Panc1 (cell line): ENCODE measurements around the gene GH2. TPM values are rescaled to one million over a fixed set of nuclear protein-coding genes. Genes with fewer than 3 reads are reported as not detected.

ENCODE experiments used
- ATAC-seq: fragments of 200-7000 bp; cut with Tn5 transposase; 2 replicates; pipeline ENCODE4 v1.9.1; 2020; ENCODE audit warnings: mild to moderate bottlenecking, moderate library complexity
- BruUV-seq: library from RNA; stranded (reverse); fragments of 400-500 nt; replicated peaks from 2 replicates; lab custom pipeline; 2021; lab: Mats Ljungman, UMichigan
- CTCF ChIA-PET: fragments of 300-600 bp; sonication (Branson Sonifier 250); formaldehyde crosslinking; loops from one replicate; lab custom pipeline; 2022; ENCODE audit warnings: antibody characterized with exemption; lab: Charles Lee
- POLR2A ChIA-PET: fragments of 300-600 bp; sonication (Branson Sonifier 250); formaldehyde crosslinking; loops from one replicate; lab custom pipeline; 2022; ENCODE audit warnings: antibody characterized with exemption; lab: Charles Lee
- DNase-seq: peaks from one replicate; pipeline ENCODE4 v3.0.0-alpha.2; 2010; ENCODE audit warnings: low read depth, low spot score
- H3K27ac ChIP-seq: 2 replicates; pipeline ENCODE4 v1.5.1; 2011; ENCODE audit warnings: mild to moderate bottlenecking, low read length, inconsistent platforms
- H3K27me3 ChIP-seq: fragments of 200-500 bp; sonication (Bioruptor generic); 2 replicates; pipeline ENCODE4 v1.6.0; 2014; ENCODE audit warnings: low read length, inconsistent platforms; ENCODE audit not compliant: control insufficient read depth, insufficient read depth
- H3K36me3 ChIP-seq: fragments of 200-500 bp; sonication (Bioruptor generic); 2 replicates; pipeline ENCODE4 v1.5.1; 2014; ENCODE audit warnings: inconsistent platforms, mild to moderate bottlenecking, low read length, moderate library complexity; ENCODE audit not compliant: control insufficient read depth, insufficient read depth
- H3K4me1 ChIP-seq: 2 replicates; pipeline ENCODE4 v1.5.1; 2011; ENCODE audit warnings: inconsistent platforms, mild to moderate bottlenecking, low read length, moderate library complexity; ENCODE audit not compliant: control insufficient read depth, insufficient read depth
- H3K4me3 ChIP-seq, 2 experiments: 2 replicates each; pipeline ENCODE4 v1.5.1; 2011 to 2012; ENCODE audit warnings: low read depth in 2 of 2, low read length in 2 of 2, mild to moderate bottlenecking in 2 of 2, inconsistent platforms in 1 of 2, moderate library complexity in 1 of 2
- H3K9me3 ChIP-seq: fragments of 200-500 bp; sonication (Bioruptor generic); 2 replicates; pipeline ENCODE4 v1.5.1; 2014; ENCODE audit warnings: low read depth, mild to moderate bottlenecking, inconsistent platforms, low read length, moderate library complexity; ENCODE audit not compliant: control insufficient read depth, insufficient read depth
- POLR2AphosphoS5 ChIP-seq: IDR thresholded peaks from 2 replicates; pipeline ENCODE4 v1.6.1; 2012; ENCODE audit warnings: mild to moderate bottlenecking, low read depth, low read length, moderate library complexity
- SIN3A ChIP-seq: IDR thresholded peaks from 2 replicates; pipeline ENCODE4 v1.6.1; 2012; ENCODE audit warnings: low read depth, mild to moderate bottlenecking, low read length, moderate library complexity, borderline replicate concordance; ENCODE audit not compliant: insufficient read depth
- TCF7L2 ChIP-seq: IDR thresholded peaks from 2 replicates; pipeline ENCODE4 v1.6.1; 2011; ENCODE audit warnings: mild to moderate bottlenecking, low read depth, low read length, inconsistent platforms
- in situ Hi-C: cut with HindIII; loops from 2 replicates; pipeline ENCODE4 v1.10.0; 2016; ENCODE audit warnings: low sequenced_read_pairs, low pct_unique_long_range_greater_than_20kb
- intact Hi-C: fragments of 100-400 bp; cut with micrococcal nuclease; formaldehyde crosslinking; loops from one replicate; pipeline ENCODE4 v1.10.0; 2022; ENCODE audit not compliant: unreplicated experiment
- total RNA-seq: library from RNA; stranded (reverse); gene quantifications from one replicate; pipeline ENCODE4 v1.2.1, GENCODE V29; 2021; ENCODE audit not compliant: unreplicated experiment
- TF ChIP-seq, protein P1 (sequence below), 2 experiments: IDR thresholded peaks; 2 replicates each; pipeline ENCODE4 v1.6.1; 2011 to 2012; ENCODE audit warnings: low read depth in 2 of 2, control low read depth in 1 of 2, low read length in 1 of 2, mild to moderate bottlenecking in 1 of 2, moderate library complexity in 1 of 2; ENCODE audit not compliant: insufficient read depth in 1 of 2
- TF ChIP-seq, protein P2 (sequence below): fragments of 450-650 bp; IDR thresholded peaks from 2 replicates; pipeline ENCODE4 v1.5.1; 2017; ENCODE audit warnings: mild to moderate bottlenecking

GH2 gene
- total RNA-seq, 1 experiment from 2014 or later = not detected

DNA sequence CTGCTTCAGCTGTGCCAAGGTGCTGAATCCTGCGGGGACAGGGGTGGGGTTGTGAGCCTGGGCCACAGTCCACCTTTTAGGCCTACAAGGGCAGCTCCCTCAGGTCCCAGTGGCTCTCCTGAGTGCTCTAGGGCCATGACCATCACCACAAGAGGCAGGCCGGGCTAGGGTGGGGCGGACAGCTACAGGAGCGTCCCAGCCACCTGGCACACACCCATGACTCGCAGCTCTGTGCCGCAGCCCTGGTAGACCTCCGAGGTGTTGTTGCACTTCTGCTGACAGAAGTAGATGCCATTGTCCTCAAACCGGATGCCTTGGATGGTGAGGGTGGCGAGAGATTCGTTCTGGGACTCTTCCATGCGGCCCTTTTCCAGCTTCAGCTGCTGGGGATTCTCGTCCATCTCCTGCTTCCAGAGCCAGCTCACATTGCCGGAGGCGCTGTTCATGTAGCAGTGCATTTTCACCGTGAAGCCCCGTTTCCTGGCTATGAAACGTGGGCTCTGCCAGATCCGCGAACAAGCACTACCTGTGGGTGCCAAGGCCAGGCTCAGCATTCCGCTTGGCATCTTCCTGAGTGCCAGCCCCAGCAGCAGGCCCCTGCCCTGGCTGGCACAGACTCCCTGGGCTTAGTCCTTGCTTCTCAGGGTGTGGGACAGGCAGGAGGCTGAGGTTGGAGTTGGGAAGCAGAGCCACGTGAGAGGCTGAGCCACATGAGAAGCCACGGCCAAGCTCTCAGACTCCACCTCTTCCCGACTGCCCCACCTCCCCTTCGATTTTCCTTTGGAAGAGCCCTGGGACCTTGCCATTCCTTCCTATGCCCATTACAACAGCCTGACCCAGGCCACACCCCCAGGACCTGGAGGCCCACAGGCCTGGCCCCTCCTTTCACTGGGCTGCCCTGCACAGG is 48.4 kb upstream of the GH2 start:
- no peak overlapping the region for H3K4me3 ChIP-seq
- CTCF ChIA-PET = no interaction called here
- no peaks in the 10 kb centered on the region for H3K9me3 ChIP-seq
- POLR2A ChIA-PET = no interaction called here
- no peak for DNase-seq
- in situ Hi-C loops (no loop called here), intact Hi-C loops (no loop called here)
- no peak overlapping the region for H3K27ac ChIP-seq
- no peaks in the 10 kb centered on the region for H3K4me1 ChIP-seq
- no TSS peak for BruUV-seq
- H3K36me3 ChIP-seq = no peaks in the 10 kb centered on the region
- TF ChIP-seq TCF7L2 (no peak), POLR2AphosphoS5 (no peak), SIN3A (no peak)
- TF ChIP-seq, protein P1, sequence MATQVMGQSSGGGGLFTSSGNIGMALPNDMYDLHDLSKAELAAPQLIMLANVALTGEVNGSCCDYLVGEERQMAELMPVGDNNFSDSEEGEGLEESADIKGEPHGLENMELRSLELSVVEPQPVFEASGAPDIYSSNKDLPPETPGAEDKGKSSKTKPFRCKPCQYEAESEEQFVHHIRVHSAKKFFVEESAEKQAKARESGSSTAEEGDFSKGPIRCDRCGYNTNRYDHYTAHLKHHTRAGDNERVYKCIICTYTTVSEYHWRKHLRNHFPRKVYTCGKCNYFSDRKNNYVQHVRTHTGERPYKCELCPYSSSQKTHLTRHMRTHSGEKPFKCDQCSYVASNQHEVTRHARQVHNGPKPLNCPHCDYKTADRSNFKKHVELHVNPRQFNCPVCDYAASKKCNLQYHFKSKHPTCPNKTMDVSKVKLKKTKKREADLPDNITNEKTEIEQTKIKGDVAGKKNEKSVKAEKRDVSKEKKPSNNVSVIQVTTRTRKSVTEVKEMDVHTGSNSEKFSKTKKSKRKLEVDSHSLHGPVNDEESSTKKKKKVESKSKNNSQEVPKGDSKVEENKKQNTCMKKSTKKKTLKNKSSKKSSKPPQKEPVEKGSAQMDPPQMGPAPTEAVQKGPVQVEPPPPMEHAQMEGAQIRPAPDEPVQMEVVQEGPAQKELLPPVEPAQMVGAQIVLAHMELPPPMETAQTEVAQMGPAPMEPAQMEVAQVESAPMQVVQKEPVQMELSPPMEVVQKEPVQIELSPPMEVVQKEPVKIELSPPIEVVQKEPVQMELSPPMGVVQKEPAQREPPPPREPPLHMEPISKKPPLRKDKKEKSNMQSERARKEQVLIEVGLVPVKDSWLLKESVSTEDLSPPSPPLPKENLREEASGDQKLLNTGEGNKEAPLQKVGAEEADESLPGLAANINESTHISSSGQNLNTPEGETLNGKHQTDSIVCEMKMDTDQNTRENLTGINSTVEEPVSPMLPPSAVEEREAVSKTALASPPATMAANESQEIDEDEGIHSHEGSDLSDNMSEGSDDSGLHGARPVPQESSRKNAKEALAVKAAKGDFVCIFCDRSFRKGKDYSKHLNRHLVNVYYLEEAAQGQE (IDR thresholded peaks at IDR 0.05; ENCODE audit: insufficient read depth in 1 of 2, low read depth in 2 of 2, low read length in 1 of 2) = no peak
- TF ChIP-seq, protein P2, sequence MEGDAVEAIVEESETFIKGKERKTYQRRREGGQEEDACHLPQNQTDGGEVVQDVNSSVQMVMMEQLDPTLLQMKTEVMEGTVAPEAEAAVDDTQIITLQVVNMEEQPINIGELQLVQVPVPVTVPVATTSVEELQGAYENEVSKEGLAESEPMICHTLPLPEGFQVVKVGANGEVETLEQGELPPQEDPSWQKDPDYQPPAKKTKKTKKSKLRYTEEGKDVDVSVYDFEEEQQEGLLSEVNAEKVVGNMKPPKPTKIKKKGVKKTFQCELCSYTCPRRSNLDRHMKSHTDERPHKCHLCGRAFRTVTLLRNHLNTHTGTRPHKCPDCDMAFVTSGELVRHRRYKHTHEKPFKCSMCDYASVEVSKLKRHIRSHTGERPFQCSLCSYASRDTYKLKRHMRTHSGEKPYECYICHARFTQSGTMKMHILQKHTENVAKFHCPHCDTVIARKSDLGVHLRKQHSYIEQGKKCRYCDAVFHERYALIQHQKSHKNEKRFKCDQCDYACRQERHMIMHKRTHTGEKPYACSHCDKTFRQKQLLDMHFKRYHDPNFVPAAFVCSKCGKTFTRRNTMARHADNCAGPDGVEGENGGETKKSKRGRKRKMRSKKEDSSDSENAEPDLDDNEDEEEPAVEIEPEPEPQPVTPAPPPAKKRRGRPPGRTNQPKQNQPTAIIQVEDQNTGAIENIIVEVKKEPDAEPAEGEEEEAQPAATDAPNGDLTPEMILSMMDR = no peak
- no peaks in the 10 kb centered on the region for H3K27me3 ChIP-seq
- ATAC-seq = no peak

DNA sequence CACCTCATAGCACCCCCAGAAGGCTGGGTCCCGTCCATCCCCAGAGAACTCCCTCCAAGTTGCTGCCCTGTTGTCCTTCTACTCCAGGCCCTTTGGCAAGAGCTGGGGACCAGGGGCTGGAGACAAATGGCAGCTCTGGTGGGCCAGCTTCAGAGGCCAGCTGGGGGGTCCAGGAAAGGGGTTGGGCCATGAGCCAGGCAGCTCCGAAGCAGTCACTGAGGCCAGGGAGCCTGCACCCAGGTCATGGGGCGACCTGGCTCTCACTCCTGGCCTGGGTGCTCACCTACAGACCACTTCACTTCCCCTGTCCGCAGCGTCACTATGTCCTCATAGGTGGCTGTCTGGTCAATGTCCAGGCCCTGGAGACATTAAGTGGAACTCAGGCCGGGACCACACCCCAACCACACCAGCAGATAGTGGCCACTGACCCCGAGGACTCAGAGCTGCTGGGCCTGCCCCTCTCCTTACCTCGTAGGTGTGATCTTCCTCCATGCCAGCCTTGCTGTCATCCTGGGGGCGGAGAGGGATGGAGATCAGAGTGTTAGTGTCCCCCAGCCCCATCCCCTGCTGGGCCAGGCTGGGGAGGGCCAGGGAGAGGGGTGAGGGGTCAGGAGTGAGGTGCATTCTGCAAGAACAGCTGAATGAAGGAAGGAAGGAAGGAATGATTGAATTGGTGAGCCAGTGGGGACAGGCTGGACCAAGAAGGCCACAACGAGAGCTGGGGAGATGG is 47.4 kb upstream of the GH2 start:
- intact Hi-C loops (no loop called here), in situ Hi-C loops (no loop called here)
- Histone ChIP-seq H3K27me3 (no peaks in the 10 kb centered on the region), H3K36me3 (no peaks in the 10 kb centered on the region), H3K27ac (no peak overlapping the region), H3K4me1 (no peaks in the 10 kb centered on the region), H3K4me3 (no peak overlapping the region), H3K9me3 (no peaks in the 10 kb centered on the region)
- ATAC-seq (no peak), DNase-seq (no peak)
- BruUV-seq = no TSS peak
- ChIA-PET CTCF (interaction anchor here (0.7 kb wide), 1 partner anchor 10 kb away, joined by 5 read pairs; no protein-coding TSS in a partner anchor), POLR2A (no interaction called here)
- TF ChIP-seq, protein P2 = no peak
- TF ChIP-seq SIN3A = no peak
- TF ChIP-seq POLR2AphosphoS5 = no peak
- no peak for TF ChIP-seq TCF7L2
- TF ChIP-seq, protein P1 (IDR thresholded peaks at IDR 0.05; ENCODE audit: insufficient read depth in 1 of 2, low read depth in 2 of 2, low read length in 1 of 2) = no peak
